SK-N-SH (cell line): ENCODE data around the gene NAV2. TPM values are rescaled to one million over a fixed set of nuclear protein-coding genes. Genes with fewer than 3 reads are reported as not detected.

Experiments used
- CTCF ChIA-PET: fragments of 300-600, 350-600 bp; formaldehyde crosslinking; extraction: SDS; loops from one replicate; lab custom pipeline; 2021; lab: Yijun Ruan, JAX
- POLR2A ChIA-PET: fragments of 350-600 bp; sonication (Branson Sonifier 250); formaldehyde crosslinking; extraction: SDS; loops from one replicate; lab custom pipeline; 2020; ENCODE audit warnings: antibody characterized with exemption, inconsistent platforms; lab: Yijun Ruan, JAX
- DNase-seq: peaks from one replicate; pipeline ENCODE4 v3.0.0; 2012
- H2AFZ ChIP-seq: fragments of 200-600 bp; sonication (generic); 2 replicates; pipeline ENCODE4 v1.8.1; 2016; ENCODE audit warnings: antibody characterized with exemption, mild to moderate bottlenecking, low read depth
- H3F3A ChIP-seq: fragments of 200-600 bp; sonication (generic); replicated peaks from 2 replicates; pipeline ENCODE3; 2016; ENCODE audit warnings: antibody characterized with exemption, mild to moderate bottlenecking; ENCODE audit not compliant: insufficient read depth
- H3K27ac ChIP-seq, 2 experiments: fragments of 200-500 bp in 1 of 2; fragments of 200-600 bp in 1 of 2; sonication (Bioruptor generic) in 1 of 2; sonication (generic), shearing (Covaris generic) in 1 of 2; 2 replicates each; pipeline versions ENCODE4 v1.5.1 to v1.6.1; 2014 to 2016; ENCODE audit warnings: low read depth in 2 of 2, inconsistent platforms in 1 of 2, low read length in 1 of 2, mild to moderate bottlenecking in 1 of 2, mixed read lengths in 1 of 2
- H3K27me3 ChIP-seq: fragments of 200-600 bp; sonication (generic), shearing (Covaris generic); 2 replicates; pipeline ENCODE4 v1.6.1; 2016; ENCODE audit warnings: mixed run types; ENCODE audit not compliant: insufficient read depth
- H3K36me3 ChIP-seq, 2 experiments: fragments of 200-500 bp in 1 of 2; fragments of 200-600 bp in 1 of 2; sonication (Bioruptor generic) in 1 of 2; sonication (generic) in 1 of 2; replicated peaks in 1 of 2; 2 replicates each; pipeline versions ENCODE3 to v1.5.1; 2014 to 2016; ENCODE audit warnings: low read length in 1 of 2, mild to moderate bottlenecking in 1 of 2; ENCODE audit not compliant: insufficient read depth in 2 of 2, control insufficient read depth in 1 of 2
- H3K4me1 ChIP-seq, 2 experiments: fragments of 200-500 bp in 1 of 2; fragments of 200-600 bp in 1 of 2; sonication (Bioruptor generic) in 1 of 2; sonication (generic), shearing (Covaris generic) in 1 of 2; 2 replicates each; pipeline versions ENCODE4 v1.5.1 to v1.6.1; 2014 to 2016; ENCODE audit warnings: low read depth in 1 of 2, low read length in 1 of 2, mixed run types in 1 of 2; ENCODE audit not compliant: insufficient read depth in 2 of 2, control insufficient read depth in 1 of 2
- H3K4me2 ChIP-seq: fragments of 200-600 bp; sonication (generic), shearing (Covaris generic); 2 replicates; pipeline ENCODE4 v1.6.1; 2017; ENCODE audit warnings: mixed run types
- H3K4me3 ChIP-seq, 2 experiments: fragments of 200-500 bp in 1 of 2; fragments of 200-600 bp in 1 of 2; sonication (Bioruptor generic) in 1 of 2; sonication (generic), shearing (Covaris generic) in 1 of 2; 2 replicates each; pipeline versions ENCODE4 v1.5.1 to v1.8.1; 2014 to 2016; ENCODE audit warnings: low read depth in 2 of 2, inconsistent platforms in 1 of 2, low read length in 1 of 2, mild to moderate bottlenecking in 1 of 2, mixed read lengths in 1 of 2, moderate library complexity in 1 of 2
- H3K79me2 ChIP-seq: fragments of 200-600 bp; sonication (generic); 2 replicates; pipeline ENCODE4 v1.8.1; 2017; ENCODE audit warnings: mild to moderate bottlenecking; ENCODE audit not compliant: insufficient read depth
- H3K9ac ChIP-seq: fragments of 200-600 bp; sonication (generic); 2 replicates; pipeline ENCODE4 v1.6.1; 2017; ENCODE audit warnings: mixed run types
- H3K9me2 ChIP-seq: fragments of 200-600 bp; sonication (generic); 2 replicates; pipeline ENCODE4 v1.6.1; 2017; ENCODE audit warnings: mixed run types
- H3K9me3 ChIP-seq: fragments of 200-600 bp; sonication (generic); 2 replicates; pipeline ENCODE4 v1.6.1; 2017; ENCODE audit warnings: mixed run types, mild to moderate bottlenecking, moderate library complexity
- H4K20me1 ChIP-seq: fragments of 200-600 bp; sonication (generic); 2 replicates; pipeline ENCODE4 v1.6.1; 2017; ENCODE audit warnings: mild to moderate bottlenecking, mixed run types; ENCODE audit not compliant: insufficient read depth
- CHD2 ChIP-seq: fragments of 150-350 bp; IDR thresholded peaks from 2 replicates; pipeline ENCODE4 v1.6.1; 2018; ENCODE audit warnings: low read length; ENCODE audit not compliant: partially characterized antibody
- CTCF ChIP-seq: fragments of 200-600 bp; sonication (generic); IDR thresholded peaks from 2 replicates; pipeline ENCODE4 v1.6.1; 2017; ENCODE audit warnings: antibody characterized with exemption, mild to moderate bottlenecking, moderate library complexity
- EP300 ChIP-seq, 2 experiments: IDR thresholded peaks; 2 replicates each; pipeline versions ENCODE4 v1.4.0 to v1.6.1; 2012; ENCODE audit warnings: borderline replicate concordance in 1 of 2, low read depth in 1 of 2, low read length in 1 of 2
- FOXJ3 ChIP-seq: sonication (generic); formaldehyde crosslinking; IDR thresholded peaks from 2 replicates; pipeline ENCODE4 v1.5.1; 2020; ENCODE audit warnings: mild to moderate bottlenecking, missing genetic modification reagents
- FOXM1 ChIP-seq: IDR thresholded peaks from 2 replicates; pipeline ENCODE4 v1.4.0; 2012; ENCODE audit warnings: low read depth, mild to moderate bottlenecking
- GABPA ChIP-seq: IDR thresholded peaks from 2 replicates; pipeline ENCODE4 v1.4.0; 2012; ENCODE audit warnings: low read depth, mild to moderate bottlenecking
- GATA2 ChIP-seq: sonication (generic); formaldehyde crosslinking; IDR thresholded peaks from 2 replicates; pipeline ENCODE4 v1.5.0; 2020; ENCODE audit warnings: mild to moderate bottlenecking, missing genetic modification reagents
- IRF3 ChIP-seq: fragments of 150-350 bp; IDR thresholded peaks from 2 replicates; pipeline ENCODE4 v1.6.1; 2016; ENCODE audit warnings: mild to moderate bottlenecking, low read depth, low read length
- JUND ChIP-seq: IDR thresholded peaks from 2 replicates; pipeline ENCODE4 v1.4.0; 2012
- MAX ChIP-seq: IDR thresholded peaks from 2 replicates; pipeline ENCODE4 v1.4.0; 2012; ENCODE audit warnings: low read depth
- MEF2A ChIP-seq: IDR thresholded peaks from 2 replicates; pipeline ENCODE4 v1.4.0; 2012; ENCODE audit warnings: low read depth, borderline replicate concordance
- MXI1 ChIP-seq: IDR thresholded peaks from 2 replicates; pipeline ENCODE4 v1.6.1; 2012; ENCODE audit warnings: mild to moderate bottlenecking, low read depth, low read length, improper control_type of control experiment
- NRF1 ChIP-seq: IDR thresholded peaks from 2 replicates; pipeline ENCODE4 v1.6.1; 2012; ENCODE audit warnings: low read depth, mild to moderate bottlenecking, low read length
- RAD21 ChIP-seq: IDR thresholded peaks from 2 replicates; pipeline ENCODE4 v1.6.1; 2012; ENCODE audit warnings: mild to moderate bottlenecking, low read length
- REST ChIP-seq: IDR thresholded peaks from 2 replicates; pipeline ENCODE4 v1.6.1; 2012; ENCODE audit warnings: mild to moderate bottlenecking, low read depth, low read length, moderate library complexity
- RFX5 ChIP-seq: IDR thresholded peaks from 2 replicates; pipeline ENCODE4 v1.6.1; 2012; ENCODE audit warnings: mild to moderate bottlenecking, improper control_type of control experiment, low read length
- RXRA ChIP-seq: IDR thresholded peaks from 2 replicates; pipeline ENCODE4 v1.4.0; 2012; ENCODE audit warnings: low read depth, mild to moderate bottlenecking, borderline replicate concordance
- SIN3A ChIP-seq: IDR thresholded peaks from 2 replicates; pipeline ENCODE4 v1.6.1; 2012; ENCODE audit warnings: low read depth, mild to moderate bottlenecking, low read length, moderate library complexity, borderline replicate concordance
- SMC3 ChIP-seq: IDR thresholded peaks from 2 replicates; pipeline ENCODE4 v1.6.1; 2012; ENCODE audit warnings: low read depth, low read length, improper control_type of control experiment
- TAF1 ChIP-seq: IDR thresholded peaks from 2 replicates; pipeline ENCODE4 v1.6.1; 2012; ENCODE audit warnings: low read depth, mild to moderate bottlenecking, low read length, moderate library complexity, borderline replicate concordance
- YY1 ChIP-seq: IDR thresholded peaks from 2 replicates; pipeline ENCODE4 v1.4.0; 2012; ENCODE audit warnings: low read depth, mild to moderate bottlenecking
- ZBTB33 ChIP-seq: IDR thresholded peaks from 2 replicates; pipeline ENCODE4 v1.4.0; 2012; ENCODE audit warnings: low read depth, borderline replicate concordance
- WGBS: methylation state at CpG from one replicate; pipeline ENCODE4 v1.1.6; 2017; ENCODE audit warnings: low lambda C conversion rate; 5-methylcytosine and 5-hydroxymethylcytosine counted together
- polyA plus RNA-seq, 3 experiments: library from polyadenylated mRNA; depleted of rRNA; stranded (reverse); fragments of >200 nt; gene quantifications; 2 replicates each; pipeline ENCODE4 v1.2.3, GENCODE V29; 2012

Gene NAV2
- polyA plus RNA-seq, 1 of the 3 experiments (the other 2 are of a cell fraction): 26.2 TPM

- Histone ChIP-seq H3K27me3 (no peaks in the 10 kb centered on the region), H4K20me1 (no peaks in the 10 kb centered on the region), H3K9me2 (no peaks in the 10 kb centered on the region), H3F3A (peaks cover 43% of the 10 kb centered on the region), H3K36me3 (peaks cover 92 to 98% of the 10 kb centered on the region in 2 experiments), H3K4me1 (peaks cover 15 to 41% of the 10 kb centered on the region in 2 experiments; a peak in 2 of 4 replicates), H3K27ac (peak overlapping the region; percentile 63 to 94), H3K4me3 (no peak overlapping the region), H2AFZ (no peak overlapping the region), H3K9ac (no peak overlapping the region), H3K9me3 (no peaks in the 10 kb centered on the region), H3K79me2 (peaks cover 18% of the 10 kb centered on the region), H3K4me2 (0 out of 2 replicates have a peak overlapping the region, but pooled peaks have one; percentile 9)
- CTCF ChIA-PET: interaction anchor here (0.6 to 2.1 kb wide), 6 partner anchors 8 to 236 kb away, joined by 3 to 6 read pairs (median 4); no protein-coding TSS in a partner anchor
- 49% methylated on average over 8 of the region's 8 CpGs for WGBS
- DNase-seq: peak; percentile 60
- POLR2A ChIA-PET: no interaction called here
- TF ChIP-seq JUND: peak; percentile 41
- no peak for TF ChIP-seq SMC3
- no peak for TF ChIP-seq MEF2A
- TF ChIP-seq NRF1: no peak
- no peak for TF ChIP-seq IRF3
- no peak for TF ChIP-seq RXRA
- TF ChIP-seq MXI1: peak; percentile 95
- TF ChIP-seq RFX5: no peak
- TF ChIP-seq TAF1: no peak
- no peak for TF ChIP-seq ZBTB33
- 0 out of 2 replicates have a peak, but pooled peaks have one; percentile 19 for TF ChIP-seq MAX
- TF ChIP-seq CTCF: no peak
- TF ChIP-seq EP300 (IDR thresholded peaks at IDR 0.05; ENCODE audit: borderline replicate concordance in 1 of 2, low read depth in 1 of 2, low read length in 1 of 2): peak; percentile 58 to 90; a peak in 3 of 4 replicates
- no peak for TF ChIP-seq GABPA
- TF ChIP-seq FOXM1: no peak
- TF ChIP-seq FOXJ3 (CRISPR knock-in tag): peak; percentile 72
- no peak for TF ChIP-seq SIN3A
- TF ChIP-seq RAD21: no peak; the same call in 1 of the 2 replicates
- TF ChIP-seq CHD2: peak; percentile 62
- TF ChIP-seq GATA2 (CRISPR knock-in tag): peak; percentile 92
- no peak for TF ChIP-seq YY1
- no peak for TF ChIP-seq REST
These were observed 344.6 kb downstream of the NAV2 start for GRCh38 chr11:20056950-20057943.
